Stimulated activated CD4-positive, alpha-beta T cell treated with anti-CD3 and anti-CD28 coated beads, TNF-alpha, amount 100 ng/mL, for 4 hours (primary cell): ENCODE measurements around the gene SPATA45.

Source experiments
- DNase-seq, 3 experiments: peaks; one replicate each; pipeline ENCODE4 v3.0.0-alpha.2; 2020; ENCODE audit warnings: low read depth in 3 of 3

Gene SPATA45

GRCh38 chr1:212780759-212781158, 66.7 kb downstream of the SPATA45 start:
- DNase-seq: no peak
